ENCODE data around the gene TIPRL. TPM values are rescaled to one million over a fixed set of nuclear protein-coding genes. Genes with fewer than 3 reads are reported as not detected.

Gene TIPRL
- total and polyA plus RNA-seq, 2 of the 8 experiments (the other 6 are each of a cell fraction or from before 2014, with no cell fraction given), result 8.1 to 27.4 TPM

DNA sequence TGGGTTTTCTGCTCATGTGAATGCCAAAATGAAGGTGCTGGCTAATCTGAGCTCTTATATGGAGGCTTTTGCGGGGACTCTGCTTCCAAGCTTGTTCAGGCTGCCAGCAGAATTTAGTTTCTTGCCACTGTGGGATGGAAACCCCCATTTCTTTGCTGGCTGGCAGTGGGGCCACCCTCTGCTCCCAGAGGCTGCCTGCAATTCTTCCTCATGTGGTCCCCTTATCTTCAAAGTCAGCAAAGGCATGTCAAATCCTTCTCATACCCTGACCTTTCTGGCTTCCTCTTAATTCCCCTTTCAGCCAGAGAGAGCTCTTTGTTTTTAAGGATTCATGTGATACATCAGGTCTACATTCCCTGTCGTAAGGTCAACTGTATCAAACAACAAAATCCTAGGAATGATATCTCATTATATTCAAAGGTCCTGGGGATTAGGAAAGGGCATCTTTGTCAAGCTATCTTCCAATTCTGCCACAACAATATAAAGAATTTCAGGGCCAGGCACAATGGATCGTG is 36.8 kb upstream of the TIPRL start:
- Histone ChIP-seq H3K4me3 (ENCODE audit: extremely low read depth in 1 of 4, insufficient read depth in 2 of 4, low read depth in 3 of 4, low read length in 4 of 4) (no peak overlapping the region), H3K79me2 (ENCODE audit: control insufficient read depth in 1 of 2, insufficient read depth in 2 of 2, low read length in 2 of 2) (no peaks in the 10 kb centered on the region), H4K5ac (ENCODE audit: insufficient read length, low read depth, low read length) (no peak overlapping the region), H3K56ac (replicated peaks; ENCODE audit: insufficient read length, low read depth, low read length) (no peak overlapping the region), H2BK12ac (ENCODE audit: low read depth, low read length) (no peak overlapping the region), H4K8ac (ENCODE audit: extremely low read depth, insufficient read depth, low read length) (no peak overlapping the region), H2BK20ac (ENCODE audit: low read length) (no peak overlapping the region), H3K9ac (replicated peaks in 1 of 4; ENCODE audit: extremely low read depth in 1 of 4, low read depth in 3 of 4, low read length in 3 of 4) (no peak overlapping the region), H3K4me2 (ENCODE audit: insufficient read depth in 1 of 2, low read depth in 2 of 2, low read length in 2 of 2) (no peak overlapping the region), H3K18ac (ENCODE audit: extremely low read depth, low read length) (no peak overlapping the region), H3K9me3 (ENCODE audit: insufficient read depth in 2 of 2, low read depth in 1 of 2, low read length in 1 of 2) (no peaks in the 10 kb centered on the region), H2AFZ (ENCODE audit: low read length) (no peak overlapping the region), H3K27me3 (replicated peaks in 1 of 4; ENCODE audit: control insufficient read depth in 3 of 4, extremely low read depth in 1 of 4, insufficient read depth in 3 of 4, low read length in 3 of 4) (no peaks in the 10 kb centered on the region; a peak in 1 of 7 replicates), H3K14ac (ENCODE audit: insufficient read length) (no peak overlapping the region), H3K4ac (replicated peaks; ENCODE audit: insufficient read length, low read depth, low read length) (no peak overlapping the region), H3K79me1 (ENCODE audit: low read depth, low read length) (no peaks in the 10 kb centered on the region), H4K91ac (replicated peaks; ENCODE audit: insufficient read length, low read length) (no peak overlapping the region), H3K4me1 (replicated peaks in 1 of 4; ENCODE audit: control insufficient read depth in 3 of 4, insufficient read depth in 4 of 4, low read length in 3 of 4) (peaks cover 0 to 2% (median 0%) of the 10 kb centered on the region in 4 experiments; a peak in 2 of 7 replicates), H3K23ac (ENCODE audit: insufficient read length) (no peak overlapping the region), H3K36me3 (ENCODE audit: control insufficient read depth in 2 of 4, insufficient read depth in 4 of 4, low read length in 3 of 4) (no peaks in the 10 kb centered on the region), H3K27ac (ENCODE audit: low read depth, low read length) (no peak overlapping the region), H2BK5ac (ENCODE audit: low read depth, low read length) (no peak overlapping the region), H2AK5ac (ENCODE audit: low read depth, low read length) (no peak overlapping the region), H3K23me2 (ENCODE audit: low read depth, low read length) (peaks cover 6% of the 10 kb centered on the region; the same call in 1 of the 2 replicates), H2BK15ac (ENCODE audit: low read length) (no peak overlapping the region), H4K20me1 (replicated peaks in 1 of 2; ENCODE audit: control insufficient read depth in 1 of 2, insufficient read depth in 2 of 2, low read length in 2 of 2) (no peaks in the 10 kb centered on the region), H2BK120ac (replicated peaks; ENCODE audit: low read depth, low read length) (no peak overlapping the region)
- no peak for FAIRE-seq
- CTCF ChIA-PET (ENCODE audit: partially characterized antibody), result interaction anchor here (1.0 kb wide), 1 partner anchor 49 kb away, joined by 5 read pairs; no protein-coding TSS in a partner anchor
- WGBS, 2 experiments (ENCODE audit: extremely low coverage in 1 of 2, insufficient coverage in 1 of 2, insufficient read length in 1 of 2, insufficient replicate concordance in 2 of 2, low coverage in 1 of 2, low lambda C conversion rate in 2 of 2, missing lambda C conversion rate in 1 of 2), result 87% methylated on average over 3 of the region's 3 CpGs; no CpG with 5 or more reads in 1 of the 2 experiments
- POLR2A ChIA-PET (ENCODE audit: partially characterized antibody), result no interaction called here
- DNase-seq (ENCODE audit: low read depth in 1 of 2, low spot score in 2 of 2), result no peak
- TF ChIP-seq KDM4A (IDR thresholded peaks at IDR 0.05; ENCODE audit: low read depth, low read length, severe bottlenecking) (no peak), POLR2A (IDR thresholded peaks at IDR 0.05; ENCODE audit: control extremely low read depth in 1 of 2, low read depth in 2 of 2, low read length in 2 of 2) (no peak), SP1 (IDR thresholded peaks at IDR 0.05; ENCODE audit: low read depth, low read length) (no peak), SIN3A (conservative IDR thresholded peaks at IDR 0.05 in 1 of 2, IDR thresholded peaks at IDR 0.05 in 1 of 2; ENCODE audit: low read depth in 1 of 2, low read length in 2 of 2) (no peak), RXRA (IDR thresholded peaks at IDR 0.05; ENCODE audit: insufficient read depth, low read depth, low read length) (no peak), SP4 (IDR thresholded peaks at IDR 0.05; ENCODE audit: low read length) (no peak), BACH1 (IDR thresholded peaks at IDR 0.05; ENCODE audit: low read length) (no peak), BRCA1 (IDR thresholded peaks at IDR 0.05; ENCODE audit: low read depth, low read length) (no peak), ZNF274 (IDR thresholded peaks at IDR 0.05; ENCODE audit: borderline replicate concordance, extremely low read depth, low read length) (no peak)
